Erythroblast (primary cell): ENCODE data around the gene SRPK3.

Experiments used
- DNase-seq, 2 experiments: peaks; one replicate each; lab custom pipeline; 2025; lab: John Stamatoyannopoulos, UW
- GATA1 ChIP-seq: IDR thresholded peaks from 2 replicates; pipeline ENCODE4 v1.6.1; 2011; ENCODE audit warnings: low read depth, mild to moderate bottlenecking, control low read depth, low read length, moderate library complexity
- POLR2A ChIP-seq: IDR thresholded peaks from 2 replicates; pipeline ENCODE4 v1.6.1; 2011; ENCODE audit warnings: mild to moderate bottlenecking, low read length

The SRPK3 gene

DNA sequence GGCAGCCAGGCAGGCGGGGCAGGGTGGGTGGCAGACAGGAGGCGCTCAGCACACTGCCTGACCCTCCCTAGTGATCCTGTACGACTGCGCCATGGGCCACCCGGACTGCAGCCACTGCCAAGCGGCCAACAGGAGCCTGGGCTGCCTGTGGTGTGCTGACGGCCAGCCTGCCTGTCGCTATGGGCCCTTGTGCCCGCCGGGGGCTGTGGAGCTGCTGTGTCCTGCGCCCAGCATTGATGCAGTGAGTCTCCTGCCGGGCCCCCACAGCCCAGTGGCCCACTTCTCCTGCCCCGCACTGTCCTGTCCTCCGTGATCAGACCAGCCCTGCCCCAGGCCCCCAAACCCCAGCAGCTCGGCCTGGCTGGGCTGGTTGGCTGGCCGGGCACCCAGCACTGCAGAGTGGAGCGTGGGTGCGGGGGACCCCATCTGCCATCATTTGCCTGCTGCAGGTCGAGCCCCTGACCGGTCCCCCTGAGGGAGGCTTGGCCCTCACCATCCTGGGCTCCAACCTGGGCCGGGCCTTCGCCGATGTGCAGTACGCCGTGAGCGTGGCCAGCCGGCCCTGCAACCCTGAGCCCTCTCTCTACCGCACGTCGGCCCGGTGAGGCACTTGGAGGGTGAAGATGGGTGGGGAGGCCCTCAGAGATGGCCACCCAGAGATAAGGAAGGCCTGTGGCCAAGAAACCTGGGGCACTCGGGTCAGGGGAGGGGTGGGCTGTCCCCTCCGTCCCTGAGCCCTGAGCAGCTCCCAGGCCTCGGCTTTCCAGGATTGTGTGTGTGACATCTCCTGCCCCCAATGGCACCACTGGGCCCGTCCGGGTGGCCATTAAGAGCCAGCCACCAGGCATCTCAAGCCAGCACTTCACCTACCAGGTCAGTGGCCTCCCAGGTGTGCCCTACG lies 9.2 kb upstream of the SRPK3 start:
- TF ChIP-seq GATA1 (no peak), POLR2A (no peak)
- no peak for DNase-seq

DNA sequence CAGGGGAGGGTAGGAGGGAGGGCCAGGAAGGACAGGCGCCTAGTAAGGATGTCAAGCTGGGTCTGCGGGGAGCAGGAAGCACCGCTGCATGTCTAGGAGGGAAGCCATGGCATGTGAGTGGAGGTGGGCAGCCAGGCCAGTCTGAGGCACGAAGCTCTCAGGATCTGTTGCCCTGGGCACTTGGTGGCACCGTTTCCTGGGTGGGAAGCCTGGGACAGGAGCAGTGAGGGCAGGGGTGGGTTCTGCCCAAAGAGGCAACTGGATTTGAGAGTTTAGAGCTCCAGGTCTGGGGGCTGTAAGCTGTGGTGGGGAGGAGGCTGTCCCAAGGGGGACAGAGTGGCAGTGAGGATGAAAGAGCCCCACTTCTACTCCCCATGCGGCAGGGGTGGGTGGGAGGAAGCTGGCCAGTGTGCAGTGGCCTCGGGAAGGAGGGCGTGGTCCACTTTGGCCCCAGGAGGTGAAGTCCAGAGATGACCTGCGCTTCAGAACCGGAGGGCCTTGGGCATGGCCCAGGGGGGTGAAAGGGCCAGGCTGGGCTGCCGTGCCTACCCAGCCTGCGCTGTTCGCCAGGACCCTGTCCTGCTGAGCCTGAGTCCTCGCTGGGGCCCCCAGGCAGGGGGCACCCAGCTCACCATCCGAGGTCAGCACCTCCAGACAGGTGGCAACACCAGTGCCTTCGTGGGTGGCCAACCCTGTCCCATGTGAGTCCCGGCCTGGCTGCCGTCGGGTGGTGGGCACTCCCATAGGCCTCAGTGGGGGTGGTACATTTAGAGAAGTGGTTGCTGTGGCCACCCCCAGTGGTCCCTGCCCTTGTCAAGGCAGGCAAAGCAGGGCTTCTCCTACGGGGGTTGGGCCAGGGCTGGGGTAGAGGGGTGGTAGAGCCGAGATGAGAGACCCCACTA lies 8.3 kb upstream of the SRPK3 start:
- DNase-seq: no peak
- no peak for TF ChIP-seq POLR2A

DNA sequence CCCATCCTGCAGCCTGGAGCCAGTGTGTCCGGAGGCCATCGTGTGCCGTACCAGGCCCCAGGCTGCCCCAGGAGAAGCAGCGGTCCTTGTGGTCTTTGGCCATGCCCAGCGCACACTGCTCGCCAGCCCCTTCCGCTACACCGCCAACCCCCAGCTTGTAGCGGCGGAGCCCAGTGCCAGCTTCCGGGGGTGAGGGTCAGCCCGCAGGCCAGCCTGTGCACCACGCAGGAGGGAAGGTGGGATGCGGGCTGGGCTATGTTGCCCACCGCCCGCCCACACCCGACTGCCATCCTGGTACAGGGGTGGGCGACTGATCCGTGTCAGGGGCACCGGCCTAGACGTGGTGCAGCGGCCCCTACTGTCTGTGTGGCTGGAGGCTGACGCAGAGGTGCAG lies 7.6 kb upstream of the SRPK3 start:
- no peak for DNase-seq
- TF ChIP-seq GATA1 (no peak), POLR2A (no peak)

DNA sequence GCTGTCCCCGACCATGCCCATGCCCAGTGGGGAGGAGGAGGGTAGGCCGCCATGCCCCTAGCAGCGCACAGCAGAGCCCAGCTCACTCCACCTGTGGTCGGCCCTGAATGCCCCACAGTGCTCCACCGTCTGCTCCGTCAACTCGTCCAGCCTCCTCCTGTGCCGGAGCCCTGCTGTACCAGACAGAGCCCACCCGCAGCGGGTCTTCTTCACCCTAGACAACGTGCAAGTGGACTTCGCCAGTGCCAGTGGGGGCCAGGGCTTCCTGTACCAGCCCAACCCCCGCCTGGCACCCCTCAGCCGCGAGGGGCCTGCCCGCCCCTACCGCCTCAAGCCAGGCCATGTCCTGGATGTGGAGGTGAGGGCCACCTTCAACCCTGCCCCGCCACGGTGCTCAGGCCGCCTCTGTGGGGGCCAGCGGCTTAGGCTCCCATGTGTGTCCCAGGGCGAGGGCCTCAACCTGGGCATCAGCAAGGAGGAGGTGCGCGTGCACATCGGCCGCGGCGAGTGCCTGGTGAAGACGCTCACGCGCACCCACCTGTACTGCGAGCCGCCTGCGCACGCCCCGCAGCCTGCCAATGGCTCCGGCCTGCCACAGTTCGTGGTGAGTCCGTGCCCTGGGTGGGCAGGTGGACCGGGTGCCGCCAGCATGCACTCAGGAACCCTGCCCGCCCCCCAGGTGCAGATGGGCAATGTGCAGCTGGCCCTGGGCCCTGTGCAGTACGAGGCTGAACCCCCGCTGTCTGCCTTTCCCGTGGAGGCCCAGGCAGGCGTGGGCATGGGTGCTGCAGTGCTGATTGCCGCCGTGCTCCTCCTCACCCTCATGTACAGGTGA lies 6.9 kb upstream of the SRPK3 start:
- TF ChIP-seq POLR2A (no peak), GATA1 (no peak)
- DNase-seq: no peak

DNA sequence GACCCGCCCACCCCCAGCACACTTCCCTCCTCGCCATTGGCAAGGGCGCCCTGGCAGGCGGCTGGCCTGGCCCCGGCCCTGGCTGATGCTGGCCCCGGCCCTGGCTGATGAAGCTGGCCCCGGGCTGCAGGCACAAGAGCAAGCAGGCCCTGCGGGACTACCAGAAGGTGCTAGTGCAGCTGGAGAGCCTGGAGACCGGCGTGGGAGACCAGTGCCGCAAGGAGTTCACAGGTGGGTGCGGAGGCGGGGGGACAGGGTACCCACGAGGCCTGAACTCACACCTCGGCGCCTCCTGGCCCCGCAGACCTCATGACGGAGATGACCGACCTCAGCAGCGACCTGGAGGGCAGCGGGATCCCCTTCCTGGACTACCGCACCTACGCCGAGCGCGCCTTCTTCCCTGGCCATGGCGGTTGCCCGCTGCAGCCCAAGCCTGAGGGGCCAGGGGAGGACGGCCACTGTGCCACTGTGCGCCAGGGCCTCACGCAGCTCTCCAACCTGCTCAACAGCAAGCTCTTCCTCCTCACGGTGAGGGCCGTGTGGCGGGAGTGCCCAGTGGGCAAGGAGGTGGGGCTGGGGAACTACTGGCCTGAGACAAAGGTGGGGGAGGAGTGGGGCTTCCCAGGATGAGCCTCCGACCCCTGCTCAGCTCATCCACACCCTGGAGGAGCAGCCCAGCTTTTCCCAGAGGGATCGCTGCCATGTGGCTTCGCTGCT lies 6.1 kb upstream of the SRPK3 start:
- TF ChIP-seq GATA1 (no peak), POLR2A (no peak)
- DNase-seq: no peak

DNA sequence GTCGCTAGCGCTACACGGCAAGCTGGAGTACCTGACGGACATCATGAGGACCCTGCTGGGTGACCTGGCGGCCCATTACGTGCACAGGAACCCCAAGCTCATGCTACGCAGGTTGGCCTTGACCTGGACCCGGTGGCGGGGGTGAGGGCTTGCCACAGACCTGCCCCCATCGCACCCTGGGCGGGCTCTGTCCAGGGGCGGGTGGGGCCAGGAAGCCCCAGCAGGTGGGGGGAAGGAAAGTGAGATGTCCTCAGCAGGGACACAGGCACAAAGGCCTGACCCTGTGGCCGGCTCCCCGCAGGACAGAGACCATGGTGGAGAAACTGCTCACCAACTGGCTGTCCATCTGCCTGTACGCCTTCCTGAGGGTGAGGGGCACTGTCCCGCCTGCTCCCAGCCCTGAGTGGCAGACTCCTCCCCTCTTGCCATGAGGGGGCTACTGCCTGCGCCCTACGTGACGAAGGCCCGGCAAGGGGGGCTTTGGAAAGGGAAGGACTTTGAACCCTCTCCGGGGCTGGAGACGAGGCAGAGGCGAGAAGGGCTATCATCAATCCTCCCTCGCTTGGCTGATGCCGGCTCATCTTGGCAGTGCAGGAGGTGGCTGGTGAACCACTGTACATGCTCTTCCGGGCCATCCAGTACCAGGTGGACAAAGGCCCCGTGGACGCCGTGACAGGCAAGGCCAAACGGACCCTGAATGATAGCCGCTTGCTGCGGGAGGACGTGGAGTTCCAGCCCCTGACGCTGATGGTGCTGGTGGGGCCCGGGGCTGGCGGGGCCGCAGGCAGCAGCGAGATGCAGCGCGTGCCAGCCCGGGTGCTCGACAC lies 5.3 kb upstream of the SRPK3 start:
- TF ChIP-seq POLR2A (no peak), GATA1 (no peak)
- DNase-seq: no peak

DNA sequence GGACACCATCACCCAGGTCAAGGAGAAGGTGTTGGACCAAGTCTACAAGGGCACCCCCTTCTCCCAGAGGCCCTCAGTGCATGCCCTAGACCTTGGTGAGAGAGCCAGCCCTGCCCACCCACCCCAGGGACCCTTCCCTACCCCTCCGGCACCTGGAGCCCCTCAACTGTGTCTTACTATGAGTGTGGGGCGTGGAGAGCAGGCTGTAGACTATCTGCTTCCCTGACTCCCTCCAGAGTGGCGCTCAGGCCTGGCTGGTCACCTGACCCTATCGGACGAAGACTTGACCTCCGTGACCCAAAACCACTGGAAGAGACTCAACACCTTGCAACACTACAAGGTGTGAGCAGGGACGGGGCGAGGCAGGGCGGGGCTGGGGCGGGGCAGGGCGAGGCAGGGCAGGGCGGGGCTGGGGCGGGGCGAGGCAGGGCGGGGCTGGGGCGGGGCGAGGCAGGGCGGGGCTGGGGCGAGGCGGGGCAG lies 4.7 kb upstream of the SRPK3 start:
- TF ChIP-seq GATA1: no peak
- DNase-seq: no peak

DNA sequence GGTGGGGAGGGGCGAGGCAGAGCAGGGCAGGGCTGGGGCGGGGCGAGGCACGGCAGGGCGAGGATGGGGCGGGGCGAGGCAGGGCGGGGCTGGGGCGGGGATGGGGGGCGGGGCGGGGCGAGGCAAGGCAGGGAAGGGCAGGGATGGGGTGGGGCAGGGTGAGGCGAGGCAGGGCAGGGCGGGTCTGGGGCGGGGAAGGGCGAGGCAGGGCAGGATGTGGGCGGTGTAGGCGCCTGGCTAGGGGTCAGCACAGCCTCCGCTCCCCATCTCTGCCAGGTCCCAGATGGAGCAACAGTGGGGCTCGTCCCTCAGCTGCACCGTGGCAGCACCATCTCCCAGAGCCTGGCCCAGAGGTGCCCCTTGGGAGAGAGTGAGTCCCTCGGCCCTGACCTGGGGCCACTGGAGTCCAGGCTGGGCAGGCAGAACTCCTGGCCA lies 4.2 kb upstream of the SRPK3 start:
- peak in 1 of 2 experiments; percentile 5 for DNase-seq
- TF ChIP-seq POLR2A (no peak), GATA1 (no peak)

DNA sequence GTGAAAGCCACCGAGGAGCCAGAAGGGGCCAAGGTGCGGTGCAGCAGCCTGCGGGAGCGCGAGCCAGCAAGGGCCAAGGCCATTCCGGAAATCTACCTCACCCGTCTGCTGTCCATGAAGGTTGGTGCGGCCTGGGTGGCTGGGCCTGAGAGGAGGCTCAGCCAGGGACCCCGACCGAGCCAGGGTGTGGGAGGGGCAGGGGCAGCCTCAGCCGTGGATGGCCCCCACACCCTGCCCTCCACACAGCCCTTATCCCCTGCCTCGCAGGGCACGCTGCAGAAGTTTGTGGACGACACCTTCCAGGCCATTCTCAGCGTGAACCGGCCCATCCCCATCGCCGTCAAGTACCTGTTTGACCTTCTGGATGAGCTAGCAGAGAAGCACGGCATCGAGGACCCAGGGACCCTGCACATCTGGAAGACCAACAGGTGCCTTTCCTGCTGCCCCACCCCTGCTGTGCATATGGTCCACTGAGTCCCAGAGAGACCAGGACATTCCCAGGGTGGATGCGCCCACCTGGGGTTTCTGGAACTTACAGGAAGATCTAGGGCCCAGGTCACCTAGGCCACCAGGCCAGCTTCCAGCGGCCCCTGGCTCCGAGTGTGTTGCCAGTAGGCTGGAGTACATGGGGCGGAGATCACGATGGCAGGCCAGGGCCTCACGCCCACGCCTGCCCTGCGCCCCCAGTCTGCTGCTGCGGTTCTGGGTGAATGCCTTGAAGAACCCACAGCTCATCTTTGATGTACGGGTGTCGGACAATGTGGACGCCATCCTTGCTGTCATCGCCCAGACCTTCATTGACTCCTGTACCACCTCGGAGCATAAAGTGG lies 3.4 kb upstream of the SRPK3 start:
- no peak for DNase-seq
- TF ChIP-seq GATA1 (no peak), POLR2A (peak; percentile 11)

DNA sequence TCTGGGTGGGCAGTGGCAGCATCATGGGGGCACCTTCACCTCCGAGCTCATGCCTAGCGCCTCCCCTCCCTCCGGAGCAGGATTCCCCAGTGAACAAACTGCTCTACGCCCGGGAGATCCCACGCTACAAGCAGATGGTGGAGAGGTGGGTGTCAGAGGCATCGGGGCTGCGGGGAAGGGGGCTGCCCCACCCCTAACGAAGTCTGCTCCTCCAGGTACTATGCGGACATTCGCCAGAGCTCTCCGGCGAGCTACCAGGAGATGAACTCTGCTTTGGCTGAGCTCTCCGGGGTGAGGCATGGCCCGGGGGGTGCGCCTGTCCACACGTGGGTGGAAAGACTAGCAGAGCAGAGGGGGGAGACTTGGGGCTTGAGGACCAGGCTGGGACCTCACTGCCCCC lies 2.7 kb upstream of the SRPK3 start:
- no peak for DNase-seq
- TF ChIP-seq GATA1 (no peak), POLR2A (peak; percentile 7)

DNA sequence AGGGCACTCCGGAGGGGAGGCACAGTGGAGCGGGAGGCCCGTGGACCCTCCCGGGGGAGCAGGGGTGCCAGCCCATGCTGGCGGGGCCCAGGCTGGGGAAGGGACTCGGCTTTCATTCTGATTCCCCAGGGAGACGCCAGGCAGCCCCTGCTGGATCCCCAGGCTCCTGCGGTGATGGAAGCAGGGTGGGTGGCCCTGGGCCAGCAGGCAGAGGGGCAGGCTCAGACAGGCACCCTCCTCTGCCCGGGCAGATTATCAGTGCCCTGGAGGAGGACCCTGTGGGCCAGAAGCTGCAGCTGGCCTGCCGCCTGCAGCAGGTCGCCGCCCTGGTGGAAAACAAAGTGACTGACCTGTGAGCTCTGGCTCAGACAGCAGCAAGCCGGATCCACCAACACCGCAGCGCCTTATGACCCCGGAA lies 2.1 kb upstream of the SRPK3 start:
- no peak for TF ChIP-seq GATA1
- TF ChIP-seq POLR2A: peak; percentile 1
- peak; percentile 13 to 23 for DNase-seq
